Testis (tissue), 3 donors: ENCODE measurements around the gene EEIG1. TPM values are rescaled to one million over a fixed set of nuclear protein-coding genes. Genes with fewer than 3 reads are reported as not detected.

ENCODE experiments used
- DNase-seq: peaks from one replicate; pipeline ENCODE4 v3.0.0-alpha.2; 2019
- H3K27ac ChIP-seq, 2 donors: fragments of 200-600 bp; sonication (generic); one replicate each; pipeline ENCODE4 v1.5.1; 2019
- H3K27me3 ChIP-seq: fragments of 200-600 bp; sonication (generic); one replicate; pipeline ENCODE4 v1.5.1; 2019
- H3K36me3 ChIP-seq: fragments of 200-600 bp; sonication (generic); one replicate; pipeline ENCODE4 v1.5.1; 2017; ENCODE audit warnings: low read depth; ENCODE audit errors: missing control alignments
- H3K4me1 ChIP-seq: fragments of 200-600 bp; sonication (generic); one replicate; pipeline ENCODE4 v1.5.1; 2019
- H3K4me3 ChIP-seq, 2 donors: fragments of 200-600 bp; sonication (generic); one replicate each; pipeline ENCODE4 v1.5.1; 2017 to 2019
- H3K9me3 ChIP-seq: fragments of 200-600 bp; sonication (generic); one replicate; pipeline ENCODE4 v1.5.1; 2017
- POLR2A ChIP-seq: fragments of 450-650 bp; IDR thresholded peaks from one replicate; pipeline ENCODE4 v1.6.1; 2017; ENCODE audit warnings: antibody characterized with exemption, mild to moderate bottlenecking, moderate library complexity
- WGBS, 2 donors: methylation state at CpG; one replicate each; pipeline ENCODE4 v1.1.5; 2018; 5-methylcytosine and 5-hydroxymethylcytosine counted together
- intact Hi-C: fragments of 100-400 bp; cut with DNase I; formaldehyde crosslinking; loops from one replicate; pipeline ENCODE4 v1.15.1; 2023; ENCODE audit warnings: low total_unique reads
- polyA plus RNA-seq: library from polyadenylated mRNA; stranded (reverse); fragments of 350-450 nt; fragmentation: Illumina TruSeq; extraction: RNeasy Lipid Tissue Mini Kit (QIAGEN cat#74804); gene quantifications from one replicate; pipeline ENCODE4 v1.2.3, GENCODE V29; 2014; ENCODE audit warnings: low read depth, low replicate concordance; ENCODE audit not compliant: insufficient read depth
- total RNA-seq, 2 donors: library from RNA; depleted of rRNA; stranded (reverse); fragments of >200 nt; gene quantifications; one replicate each; pipeline ENCODE4 v1.2.3, GENCODE V29; 2016
- TF ChIP-seq, protein P1 (sequence below), 3 experiments: fragments of 450-650 bp in 2 of 3; fragments of 200-600 bp in 1 of 3; sonication (generic) in 1 of 3; IDR thresholded peaks; one replicate each; pipeline ENCODE4 v1.5.1; 2016 to 2019; ENCODE audit warnings: antibody characterized with exemption in 3 of 3, mild to moderate bottlenecking in 2 of 3, moderate library complexity in 1 of 3

Gene EEIG1
- total and polyA plus RNA-seq, 3 donors from 2014 or later = 75.7 to 129 (median 119) TPM

DNA sequence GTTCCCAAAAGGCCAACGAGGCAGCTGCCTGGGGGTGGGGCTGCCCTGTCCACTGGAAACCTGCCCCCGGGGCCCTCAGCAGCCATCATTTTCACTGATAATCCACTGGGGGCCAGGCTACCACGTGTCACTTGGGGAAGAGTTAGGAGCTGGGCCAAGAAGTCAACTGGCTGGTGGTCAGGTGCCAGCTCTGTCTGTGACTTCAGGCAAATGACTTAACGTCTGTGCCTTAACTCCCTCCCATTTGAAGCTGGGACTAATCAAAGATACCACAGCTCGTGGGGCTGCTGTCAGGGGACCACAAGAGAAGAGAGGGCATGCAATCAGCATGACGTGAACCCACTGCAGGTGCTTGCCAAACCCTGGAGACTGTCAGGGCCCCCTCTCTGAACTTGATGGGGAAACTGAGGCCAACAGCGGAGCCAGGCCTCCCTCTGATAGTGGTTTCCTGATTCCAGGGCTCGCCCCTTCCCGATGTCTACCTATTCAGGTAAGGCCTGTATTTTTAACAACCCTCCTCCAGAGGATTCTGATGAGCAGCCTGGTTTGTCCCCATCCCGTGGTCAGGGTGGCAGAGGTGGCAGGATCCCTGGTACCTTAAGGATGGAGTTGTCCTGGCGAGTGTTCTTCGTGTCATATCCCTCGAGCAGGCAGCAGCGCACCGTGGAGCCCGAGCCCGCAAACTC is 30.8 kb downstream of the EEIG1 start:
- Histone ChIP-seq H3K4me1 (peaks cover 68% of the 10 kb centered on the region), H3K36me3 (no peaks in the 10 kb centered on the region), H3K4me3 (no peak overlapping the region), H3K27ac (peak overlapping the region; percentile 56 to 77), H3K27me3 (no peaks in the 10 kb centered on the region), H3K9me3 (no peaks in the 10 kb centered on the region)
- TF ChIP-seq POLR2A = no peak
- TF ChIP-seq, protein P1, sequence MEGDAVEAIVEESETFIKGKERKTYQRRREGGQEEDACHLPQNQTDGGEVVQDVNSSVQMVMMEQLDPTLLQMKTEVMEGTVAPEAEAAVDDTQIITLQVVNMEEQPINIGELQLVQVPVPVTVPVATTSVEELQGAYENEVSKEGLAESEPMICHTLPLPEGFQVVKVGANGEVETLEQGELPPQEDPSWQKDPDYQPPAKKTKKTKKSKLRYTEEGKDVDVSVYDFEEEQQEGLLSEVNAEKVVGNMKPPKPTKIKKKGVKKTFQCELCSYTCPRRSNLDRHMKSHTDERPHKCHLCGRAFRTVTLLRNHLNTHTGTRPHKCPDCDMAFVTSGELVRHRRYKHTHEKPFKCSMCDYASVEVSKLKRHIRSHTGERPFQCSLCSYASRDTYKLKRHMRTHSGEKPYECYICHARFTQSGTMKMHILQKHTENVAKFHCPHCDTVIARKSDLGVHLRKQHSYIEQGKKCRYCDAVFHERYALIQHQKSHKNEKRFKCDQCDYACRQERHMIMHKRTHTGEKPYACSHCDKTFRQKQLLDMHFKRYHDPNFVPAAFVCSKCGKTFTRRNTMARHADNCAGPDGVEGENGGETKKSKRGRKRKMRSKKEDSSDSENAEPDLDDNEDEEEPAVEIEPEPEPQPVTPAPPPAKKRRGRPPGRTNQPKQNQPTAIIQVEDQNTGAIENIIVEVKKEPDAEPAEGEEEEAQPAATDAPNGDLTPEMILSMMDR (IDR thresholded peaks at IDR 0.05) = no peak
- intact Hi-C loops = loop anchor here (5.0 kb wide), 1 partner anchor 82 kb away; no protein-coding TSS in a partner anchor
- peak; percentile 84 for DNase-seq
- 68 to 86% methylated on average over 14 to 17 of the region's 17 CpGs for WGBS, 2 donors

DNA sequence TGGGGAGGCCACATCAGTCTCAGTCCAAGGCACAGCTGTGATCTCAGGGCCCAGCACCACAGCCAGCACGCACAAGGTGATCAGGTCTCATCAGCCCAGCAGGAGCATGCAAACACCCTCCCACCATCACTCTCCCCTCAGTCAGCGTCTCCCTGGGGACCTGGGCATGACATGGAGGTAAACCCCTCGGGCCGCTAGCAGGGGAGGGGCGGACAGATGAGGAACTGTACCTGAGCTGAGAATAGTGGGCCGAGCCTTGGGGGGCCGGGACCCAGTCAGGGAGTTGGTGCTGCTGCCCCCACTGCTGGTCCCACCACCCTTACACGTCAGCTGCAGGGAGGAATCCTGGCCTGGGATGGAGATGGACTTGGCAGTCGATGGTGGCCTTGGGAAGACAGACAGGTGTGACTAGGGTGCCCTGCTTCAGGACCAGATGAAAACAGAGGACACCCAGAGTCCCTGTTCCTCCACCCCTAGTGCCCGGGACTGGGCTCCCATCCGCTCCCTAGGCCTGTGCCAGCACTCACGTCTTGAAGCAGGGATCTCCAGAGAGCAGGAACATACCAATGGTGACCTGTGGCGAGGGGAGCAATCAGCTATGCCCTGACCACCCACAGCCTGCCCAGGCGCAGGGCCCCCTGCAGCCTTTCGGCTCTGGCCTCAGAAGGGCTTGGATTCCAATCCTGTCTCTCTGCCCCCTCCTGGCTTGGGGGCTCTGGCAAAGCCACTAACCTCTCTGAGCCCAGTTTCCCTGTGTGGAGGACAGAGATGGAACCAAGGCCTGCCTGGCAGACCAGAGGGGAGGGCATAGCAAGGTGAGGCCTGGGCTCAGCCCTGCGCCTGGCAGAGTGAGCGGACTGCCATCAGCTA is 32.7 kb downstream of the EEIG1 start:
- DNase-seq = no peak

DNA sequence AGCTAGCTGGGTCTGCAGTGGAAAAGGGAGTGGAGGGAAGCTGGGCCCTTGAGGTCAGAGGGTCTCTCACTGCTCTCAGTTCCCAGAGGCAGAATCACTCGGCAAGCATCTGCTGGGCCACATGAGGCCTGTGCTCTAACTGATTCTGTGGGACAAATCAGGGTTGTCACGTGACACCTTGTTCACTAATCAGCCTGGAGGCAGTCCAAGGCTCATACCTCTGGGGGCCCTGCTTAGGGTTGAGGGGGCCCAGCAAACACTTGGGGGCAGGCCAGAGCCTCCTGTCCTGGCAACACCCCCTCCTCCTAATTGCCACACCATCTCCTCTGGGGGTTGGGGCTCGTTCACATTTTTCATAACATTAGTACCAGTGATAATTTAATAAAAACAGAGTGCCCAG is 34.1 kb downstream of the EEIG1 start:
- TF ChIP-seq, protein P1 (IDR thresholded peaks at IDR 0.05) = no peak
- no peak for TF ChIP-seq POLR2A
- peaks cover 5% of the 10 kb centered on the region for H3K36me3 ChIP-seq
- intact Hi-C loops = loop anchor here (5.0 kb wide), 1 partner anchor 86 kb away; no protein-coding TSS in a partner anchor
- 51 to 63% methylated on average over 2 to 3 of the region's 3 CpGs for WGBS, 2 donors
- no peak overlapping the region for H3K4me3 ChIP-seq
- peak overlapping the region in 1 of 2 donors; percentile 56 for H3K27ac ChIP-seq
- H3K27me3 ChIP-seq = no peaks in the 10 kb centered on the region
- DNase-seq = no peak
- no peaks in the 10 kb centered on the region for H3K9me3 ChIP-seq
- peaks cover 54% of the 10 kb centered on the region for H3K4me1 ChIP-seq

More for the DNA sequence above, 32.7 kb downstream of the EEIG1 start:
- Histone ChIP-seq H3K4me3 (no peak overlapping the region), H3K27me3 (no peaks in the 10 kb centered on the region), H3K36me3 (peaks cover 5% of the 10 kb centered on the region), H3K9me3 (no peaks in the 10 kb centered on the region), H3K4me1 (peaks cover 52% of the 10 kb centered on the region), H3K27ac (peak overlapping the region; percentile 55 to 65)
- TF ChIP-seq, protein P1 (IDR thresholded peaks at IDR 0.05) = no peak
- no peak for TF ChIP-seq POLR2A
- WGBS, 2 donors = 68 to 81% methylated on average over 16 to 17 of the region's 17 CpGs
- intact Hi-C loops = loop anchor here (5.0 kb wide), 1 partner anchor 84 kb away; no protein-coding TSS in a partner anchor

DNA sequence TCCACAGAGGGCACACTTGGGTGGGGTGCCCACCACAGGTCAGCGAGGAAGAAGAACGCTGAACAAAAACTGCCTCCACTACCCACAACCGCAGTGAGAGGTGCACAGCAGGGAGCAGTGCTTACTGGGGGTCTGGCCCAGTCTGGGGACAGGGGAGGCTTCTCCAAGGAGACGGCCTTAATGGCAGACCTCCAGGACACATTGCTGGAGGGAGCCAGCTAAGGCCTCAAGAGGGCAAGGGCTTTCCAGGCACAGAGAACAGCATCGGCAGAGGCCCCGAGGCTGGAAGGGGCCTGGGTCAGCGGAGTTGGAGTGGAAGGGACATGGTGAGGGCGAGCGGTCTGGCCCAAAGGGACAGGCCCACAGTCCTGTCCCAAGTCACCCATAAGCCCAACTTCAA is 34.8 kb downstream of the EEIG1 start:
- peak overlapping the region in 1 of 2 donors; percentile 56 for H3K27ac ChIP-seq

More for the DNA sequence above, 34.8 kb downstream of the EEIG1 start:
- H3K36me3 ChIP-seq = peaks cover 5% of the 10 kb centered on the region
- TF ChIP-seq, protein P1 (IDR thresholded peaks at IDR 0.05) = no peak
- no peak for TF ChIP-seq POLR2A
- H3K27me3 ChIP-seq = no peaks in the 10 kb centered on the region
- peaks cover 57% of the 10 kb centered on the region for H3K4me1 ChIP-seq
- intact Hi-C loops = loop anchor here (5.0 kb wide), 1 partner anchor 86 kb away; no protein-coding TSS in a partner anchor
- DNase-seq = no peak
- WGBS, 2 donors = 69 to 79% methylated on average over 8 to 9 of the region's 9 CpGs
- no peak overlapping the region for H3K4me3 ChIP-seq
- no peaks in the 10 kb centered on the region for H3K9me3 ChIP-seq
